GM12873 (cell line): ENCODE results near the gene FUOM.

Source experiments
- CTCF ChIP-seq: IDR thresholded peaks from 2 replicates; pipeline ENCODE4 v1.5.1; 2012; ENCODE audit warnings: low read depth, mild to moderate bottlenecking, moderate library complexity, low read length, control low read depth; ENCODE audit not compliant: insufficient read depth; ENCODE audit errors: missing control alignments

FUOM gene

DNA sequence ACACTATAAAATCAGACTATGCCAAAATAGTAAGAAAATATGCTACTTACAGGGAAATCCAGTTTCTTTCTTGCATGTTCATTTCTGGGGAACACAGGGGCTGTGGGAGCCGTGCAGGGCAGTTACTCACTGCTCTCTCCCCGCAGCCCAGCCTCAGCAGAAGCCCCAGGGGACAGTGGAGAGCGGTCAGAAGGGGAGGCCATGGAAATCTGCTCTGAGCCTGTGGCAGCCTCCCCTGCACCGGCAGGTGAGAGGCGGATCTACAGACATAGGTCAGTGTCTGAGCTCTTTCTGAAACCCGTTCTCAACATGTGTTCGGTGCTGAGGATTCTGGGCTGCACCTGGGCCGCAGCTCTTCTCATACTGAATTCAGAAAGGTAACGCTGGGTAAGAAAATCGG lies 46.2 kb downstream of the FUOM start:
- no peak for TF ChIP-seq CTCF

DNA sequence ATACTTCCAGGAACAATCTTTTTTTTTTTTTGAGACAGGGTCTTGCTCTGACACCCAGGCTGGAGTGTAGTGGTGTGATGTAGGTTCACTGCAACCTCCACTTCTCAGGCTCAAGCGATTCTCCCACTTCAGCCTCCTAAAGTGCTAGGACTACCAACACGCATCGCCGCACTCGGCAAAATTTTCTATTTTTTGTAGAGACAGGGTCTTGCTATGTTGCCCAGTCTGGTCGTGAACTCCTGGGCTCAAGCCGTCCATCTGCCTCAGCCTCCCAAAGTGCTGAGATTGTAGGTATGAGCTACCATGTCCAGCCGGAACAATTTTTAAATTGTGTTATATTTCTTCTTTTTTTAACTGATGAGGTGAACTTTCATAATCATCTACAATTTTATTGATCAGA lies 47.0 kb downstream of the FUOM start:
- TF ChIP-seq CTCF: no peak

DNA sequence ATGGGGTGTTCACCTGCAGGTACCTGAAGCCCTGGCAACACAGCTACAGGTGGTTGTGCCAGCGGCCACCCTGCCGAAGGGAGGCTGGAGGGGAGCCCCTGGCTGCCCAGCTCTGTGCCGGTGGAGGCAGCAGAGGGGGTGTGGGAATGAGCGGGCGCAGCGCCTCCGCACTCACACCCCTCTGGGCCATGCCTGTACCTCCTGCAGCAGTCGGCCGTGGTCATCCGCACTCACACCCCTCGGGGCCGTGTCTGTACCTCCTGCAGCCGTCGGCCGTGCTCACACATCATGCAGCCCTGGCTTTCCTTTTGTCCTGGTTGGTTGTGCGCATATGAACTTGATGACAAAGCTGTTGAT lies 47.4 kb downstream of the FUOM start:
- TF ChIP-seq CTCF: no peak

DNA sequence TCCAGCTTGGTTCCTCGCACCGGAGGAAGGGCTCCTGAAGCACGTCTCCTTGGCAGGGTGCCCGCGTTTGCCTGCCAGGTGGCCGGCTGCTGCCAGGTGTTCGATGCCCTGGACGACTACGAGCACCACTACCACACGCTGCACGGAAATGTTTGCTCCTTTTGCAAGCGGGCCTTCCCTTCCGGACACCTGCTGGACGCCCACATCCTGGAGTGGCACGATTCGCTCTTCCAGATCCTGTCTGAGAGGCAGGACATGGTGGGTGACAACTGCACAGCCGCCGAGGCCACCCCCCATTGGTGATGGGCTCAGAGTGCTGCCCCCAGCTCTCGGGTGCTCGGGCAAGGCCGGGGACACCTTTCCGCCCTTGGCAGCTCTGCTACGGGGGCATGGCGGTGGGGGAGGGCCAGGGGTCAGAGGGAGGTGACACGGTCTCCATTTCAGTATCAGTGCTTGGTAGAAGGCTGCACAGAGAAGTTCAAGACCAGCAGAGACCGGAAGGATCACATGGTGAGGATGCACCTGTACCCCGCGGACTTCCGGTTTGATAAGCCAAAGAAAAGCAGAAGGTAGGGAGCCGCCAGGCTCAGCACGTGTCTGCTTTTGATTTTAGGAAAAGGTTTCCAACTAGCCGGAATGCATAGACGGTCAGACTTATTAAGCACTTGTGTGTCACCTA lies 48.0 kb downstream of the FUOM start:
- no peak for TF ChIP-seq CTCF

DNA sequence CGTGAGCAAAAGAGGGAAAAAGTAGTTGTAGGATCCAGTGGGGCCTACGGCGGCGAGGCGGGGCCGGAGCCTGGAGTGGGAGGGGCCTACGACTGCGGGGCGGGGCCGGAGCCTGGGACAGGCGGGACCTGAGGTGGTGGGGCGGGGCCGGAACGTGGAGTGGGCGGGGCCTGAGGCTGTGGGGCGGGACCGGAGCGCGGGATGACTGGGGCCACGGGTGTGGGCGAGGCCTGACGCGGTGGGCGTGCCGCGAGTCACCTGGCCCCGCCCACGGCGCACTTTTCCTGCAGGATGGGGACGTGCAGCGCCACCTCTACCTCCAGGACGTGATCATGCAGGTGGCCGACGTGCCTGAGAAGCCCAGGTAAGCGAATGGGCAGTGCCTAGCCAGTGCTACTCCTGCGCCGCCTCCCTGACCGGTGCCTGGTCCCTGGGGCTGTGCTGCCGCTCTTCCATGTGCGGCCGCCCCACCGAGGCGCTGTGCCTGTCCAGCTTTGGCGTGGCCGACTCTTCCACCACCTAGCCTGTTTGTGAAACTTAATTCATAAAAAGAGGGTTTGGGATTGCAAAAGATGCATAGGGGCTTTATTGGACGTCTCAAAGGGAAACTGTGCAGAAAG lies 48.6 kb downstream of the FUOM start:
- TF ChIP-seq CTCF: no peak

DNA sequence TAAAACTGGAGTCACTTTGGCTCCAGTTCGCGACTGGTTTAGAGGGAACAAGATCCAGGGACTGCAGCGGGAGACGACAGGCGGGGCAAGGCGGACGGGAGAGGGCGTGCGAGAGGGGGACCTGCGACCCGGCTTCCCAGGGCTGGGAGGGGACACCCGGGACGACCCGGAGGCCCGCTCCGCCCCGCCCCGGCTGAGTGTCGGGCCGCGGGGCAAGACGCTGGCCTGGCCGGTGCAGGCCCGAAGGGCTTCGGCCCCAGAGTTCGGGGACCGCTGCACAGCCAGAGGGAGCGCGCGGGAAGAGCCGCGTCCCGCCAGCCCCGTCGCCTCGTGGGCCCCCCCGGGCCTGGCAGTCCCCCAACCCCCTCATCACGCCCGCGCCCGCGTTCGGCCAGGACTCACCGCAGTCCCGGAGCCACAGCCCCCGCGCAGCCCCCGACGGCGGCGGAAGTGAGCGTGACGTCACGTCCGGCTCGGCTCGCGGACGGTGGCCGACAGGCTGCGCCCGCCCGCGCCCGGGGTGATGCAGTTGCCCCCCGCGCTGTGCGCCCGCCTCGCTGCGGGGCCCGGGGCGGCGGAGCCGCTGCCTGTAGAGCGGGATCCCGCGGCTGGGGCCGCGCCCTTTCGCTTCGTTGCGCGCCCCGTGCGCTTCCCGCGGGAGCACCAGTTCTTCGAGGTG lies 49.3 kb downstream of the FUOM start, which contains the start of the genes TUBGCP2 and ZNF511:
Gene TUBGCP2 (minus strand): TSS at position 452 of the 679 bp plus-strand sequence. CDS start 5,931 bp downstream, outside the sequence.
Gene ZNF511 (plus strand): TSS at position 494 of the 679 bp plus-strand sequence. CDS start 30 bp downstream, at position 524.
- peak; percentile 22 for TF ChIP-seq CTCF

DNA sequence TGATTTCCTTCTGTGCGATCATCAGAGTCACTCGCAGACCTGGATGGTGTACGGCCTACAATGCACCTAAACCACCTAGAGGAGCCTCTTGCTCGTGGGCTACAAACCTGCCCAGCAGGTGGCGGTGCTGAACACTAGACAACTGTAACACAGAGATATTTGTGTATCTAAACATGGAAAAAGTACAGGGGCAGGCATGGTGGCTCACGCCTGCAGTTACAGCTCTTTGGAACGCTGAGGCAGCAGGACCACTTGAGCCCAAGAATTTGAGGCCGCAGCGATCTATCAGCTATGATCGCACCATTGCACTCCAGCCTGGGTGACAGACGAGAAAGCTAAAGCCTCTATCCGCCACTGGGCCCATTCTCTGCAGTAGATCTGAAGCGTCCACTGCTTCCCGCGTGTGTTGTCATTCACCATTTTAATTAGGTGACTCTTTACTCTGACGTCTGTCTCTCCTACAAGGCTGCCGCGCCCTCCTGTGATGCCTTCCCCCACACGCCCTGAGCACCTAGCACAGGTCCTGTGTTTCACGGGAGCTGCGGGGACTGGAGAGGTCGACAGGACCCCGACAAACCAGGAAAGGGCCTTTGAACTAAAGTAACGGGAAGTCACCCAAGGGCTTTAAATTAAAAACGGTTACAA lies 49.9 kb downstream of the FUOM start:
- peak; percentile 91 for TF ChIP-seq CTCF
